GDM1 (cell line): ENCODE results near the gene CDC42EP5.
"Not testable (repeated sequence)": the region's sequence is repeated elsewhere in the genome, so short reads cannot be mapped to it uniquely, and the experiment has no call there.

Experiments
- DNase-seq: peaks from one replicate; lab custom pipeline; 2025; lab: John Stamatoyannopoulos, UW

The CDC42EP5 gene

DNA sequence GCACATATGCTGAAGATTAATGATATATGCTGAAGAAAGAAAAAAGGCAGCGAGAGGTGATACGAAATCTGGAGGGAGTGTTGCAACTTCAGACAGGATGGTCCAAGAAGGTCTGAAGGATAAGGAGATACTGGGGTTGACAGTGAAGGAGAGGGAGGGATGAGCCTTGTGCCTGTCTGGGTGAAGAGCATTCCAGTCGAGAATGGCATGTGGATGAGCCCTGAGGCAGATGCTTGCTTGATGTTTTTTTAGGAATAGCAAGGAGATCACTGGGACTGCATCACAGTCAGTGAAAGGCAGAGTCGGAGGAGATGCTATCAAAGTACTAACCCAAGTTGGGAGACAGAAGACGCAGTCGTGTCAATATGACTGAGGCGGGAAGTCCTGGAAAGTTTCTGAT is 16.2 kb upstream of the CDC42EP5 start:
- DNase-seq, result no peak

DNA sequence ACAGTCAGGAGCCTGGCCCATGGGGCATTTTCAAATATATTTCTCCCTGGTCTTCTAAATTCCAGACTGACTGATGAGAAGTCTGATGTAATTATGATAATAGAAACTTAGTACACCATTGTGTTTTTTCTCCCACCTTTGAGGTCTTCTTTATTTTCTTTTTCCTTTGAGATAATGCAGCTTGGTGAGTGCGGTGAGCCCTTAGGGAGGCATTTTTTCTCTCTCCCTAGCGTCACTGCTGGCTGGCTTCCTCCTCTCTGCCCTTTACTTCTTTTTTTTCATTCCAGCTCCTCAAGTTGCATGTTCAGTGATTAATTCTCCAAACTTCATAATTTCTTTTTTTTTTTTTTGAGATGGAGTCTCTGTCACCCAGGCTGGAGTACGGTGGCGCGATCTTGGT is 12.8 kb upstream of the CDC42EP5 start:
- no peak for DNase-seq

DNA sequence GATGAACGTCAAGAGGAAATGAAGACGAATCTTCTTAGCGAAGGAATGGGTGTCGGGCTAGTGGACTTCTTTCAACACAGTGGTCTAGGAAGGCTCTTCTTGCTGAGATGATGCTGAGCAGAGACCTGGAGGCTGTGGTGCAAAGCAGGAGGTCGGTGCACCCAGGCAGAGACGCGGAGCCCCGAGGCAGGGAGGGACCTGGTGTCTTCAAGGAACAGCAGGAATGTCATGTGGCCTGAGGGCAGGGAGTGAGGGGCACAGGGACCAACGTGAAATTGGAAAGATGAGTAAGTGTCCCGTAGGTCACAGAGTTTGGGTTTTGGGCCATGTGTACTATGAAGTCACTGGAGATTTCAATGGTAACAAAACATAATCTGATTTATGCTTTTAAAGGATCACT is 11.4 kb upstream of the CDC42EP5 start:
- DNase-seq, result no peak

GRCh38 chr19:54482889-54483288 is 9.8 kb upstream of the CDC42EP5 start:
- DNase-seq, result no peak

DNA sequence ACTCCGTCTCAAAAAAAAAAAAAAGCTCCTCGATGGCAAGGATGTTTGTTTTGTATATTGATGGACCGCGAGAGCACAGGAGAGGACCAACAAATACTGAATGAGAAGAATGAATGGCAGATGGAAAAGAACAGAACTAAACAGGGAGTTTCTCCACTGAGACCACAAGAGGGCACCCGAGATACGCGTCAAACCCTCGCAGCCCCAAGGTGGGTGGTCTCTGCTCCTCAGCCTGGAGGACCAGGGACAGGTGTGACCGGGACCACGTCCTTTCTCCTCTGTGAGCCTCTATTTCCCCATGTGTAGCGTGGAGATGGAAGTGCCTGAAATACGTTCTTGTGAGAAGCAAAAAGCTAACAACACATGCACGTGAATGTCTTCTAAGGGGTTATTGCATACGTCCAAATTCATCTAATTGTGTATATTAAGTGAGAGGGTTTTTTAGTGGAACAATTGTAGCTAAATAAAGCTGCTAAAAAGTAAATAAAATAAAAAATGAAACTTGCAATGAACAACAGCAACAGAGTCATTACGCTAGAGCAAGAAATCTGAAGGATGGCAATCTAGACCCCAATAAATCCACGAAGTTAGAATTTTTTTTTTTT is 8.3 kb upstream of the CDC42EP5 start:
- peak; percentile 30 for DNase-seq

DNA sequence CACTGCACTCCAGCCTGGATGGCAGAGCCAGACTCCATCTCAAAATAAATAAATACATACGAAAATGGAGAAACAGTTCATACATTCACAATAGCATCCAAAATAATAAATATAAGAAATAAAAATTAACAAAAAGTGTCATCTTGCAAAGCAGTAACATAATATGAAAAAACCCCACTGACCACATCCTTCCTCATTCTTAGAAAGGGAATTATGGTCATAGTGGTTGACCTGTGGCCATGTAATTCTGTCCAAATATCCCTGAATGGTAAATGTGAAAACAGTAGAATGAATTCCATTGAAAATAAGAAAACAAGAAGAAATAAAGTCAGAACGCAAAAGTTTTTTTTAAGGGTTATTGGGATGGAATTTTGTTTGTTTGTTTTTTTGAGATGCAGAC is 7.0 kb upstream of the CDC42EP5 start:
- DNase-seq, result no peak

- peak; percentile 23 for DNase-seq
Observed at GRCh38 chr19:54478677-54479266, 5.7 kb upstream of the CDC42EP5 start.

- no peak for DNase-seq
Observed at GRCh38 chr19:54477650-54478049, 4.6 kb upstream of the CDC42EP5 start.

DNA sequence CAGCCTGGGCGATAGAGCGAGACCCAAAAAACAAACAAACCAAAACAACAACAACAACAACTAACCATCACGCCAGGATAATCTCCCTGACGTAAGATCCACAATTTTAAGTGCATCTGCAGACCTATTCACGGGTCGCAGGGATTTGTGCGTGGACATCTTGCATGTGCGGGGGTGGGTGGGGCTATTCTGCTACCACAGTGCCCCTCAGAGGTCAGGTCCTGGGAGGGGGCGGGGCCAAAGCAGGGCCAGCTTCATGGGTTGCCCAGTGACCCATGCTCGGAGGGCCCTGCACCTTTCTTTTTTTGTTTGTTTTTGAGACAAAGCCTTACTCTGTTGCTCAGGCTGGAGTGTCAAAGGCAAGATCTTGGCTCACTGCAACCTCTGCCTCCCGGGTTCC is 2.6 kb upstream of the CDC42EP5 start:
- no peak for DNase-seq

DNA sequence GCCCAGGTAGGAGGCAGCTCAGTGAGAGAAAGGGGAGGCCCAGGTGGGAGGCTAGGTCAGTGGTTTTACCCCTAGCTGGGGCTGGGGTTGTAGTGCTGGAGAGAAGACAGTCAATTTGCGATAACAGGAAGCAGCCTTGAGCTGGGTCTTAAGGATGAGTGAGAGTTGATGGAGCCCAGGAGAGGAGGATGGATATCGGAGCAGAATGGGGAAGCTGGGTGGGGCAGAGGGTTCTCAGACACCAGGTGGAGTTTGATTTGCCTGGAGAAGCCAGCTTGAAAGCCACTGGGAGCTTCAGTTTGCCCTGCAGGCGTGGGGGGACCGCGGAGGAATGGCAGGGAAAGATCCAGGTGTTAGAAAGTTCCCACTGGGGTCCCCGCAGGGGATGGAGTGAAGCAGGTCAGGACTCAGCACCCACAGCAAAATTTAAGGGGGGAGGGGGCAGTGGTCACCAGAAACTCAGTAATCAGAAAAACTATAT is 836 bp upstream of the CDC42EP5 start:
- no peak for DNase-seq

DNA sequence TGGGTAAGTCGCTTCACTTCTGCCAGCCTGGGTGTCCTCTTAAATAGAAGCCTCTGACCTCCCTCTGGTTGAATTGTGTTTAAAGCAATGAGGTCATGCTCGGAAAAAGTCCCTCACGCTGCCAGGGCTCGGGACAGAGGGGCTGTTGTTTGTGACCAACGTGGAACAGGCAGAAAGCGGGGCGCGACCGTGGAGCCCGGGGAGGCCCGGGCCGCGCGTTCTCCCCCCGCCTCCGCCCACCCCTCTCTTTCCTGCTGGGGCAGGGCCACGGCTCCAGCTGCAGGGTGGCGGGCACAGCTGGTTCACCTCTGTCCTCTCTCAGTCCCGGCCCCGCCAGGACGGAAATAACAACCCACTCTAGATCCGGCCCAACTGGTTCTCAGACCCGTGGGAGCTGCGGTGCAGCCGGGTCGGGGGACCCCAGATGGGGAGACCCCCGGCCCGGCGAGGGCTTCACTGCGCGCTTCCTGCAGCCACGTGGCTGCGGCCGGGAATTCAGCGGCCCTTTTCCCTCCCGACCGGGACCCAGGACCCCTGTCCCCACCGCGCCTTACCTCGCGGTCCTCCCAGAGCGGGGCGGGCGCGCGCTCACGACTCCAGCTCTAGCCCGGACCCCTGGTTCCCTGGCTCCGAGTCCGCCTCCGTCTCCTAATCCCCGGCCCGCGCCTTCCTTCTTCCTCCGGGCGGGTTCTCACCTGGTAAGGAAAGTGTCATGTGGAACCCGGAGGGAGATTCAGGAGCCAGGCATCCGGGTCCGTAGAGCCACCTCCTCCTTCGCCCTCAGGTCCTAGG is 1.9 kb downstream of the CDC42EP5 start:
- DNase-seq, result no peak

- no peak for DNase-seq
Observed at GRCh38 chr19:54470276-54470887, 2.7 kb downstream of the CDC42EP5 start.

- DNase-seq, result no peak
Observed at GRCh38 chr19:54469496-54469934, 3.6 kb downstream of the CDC42EP5 start.

DNA sequence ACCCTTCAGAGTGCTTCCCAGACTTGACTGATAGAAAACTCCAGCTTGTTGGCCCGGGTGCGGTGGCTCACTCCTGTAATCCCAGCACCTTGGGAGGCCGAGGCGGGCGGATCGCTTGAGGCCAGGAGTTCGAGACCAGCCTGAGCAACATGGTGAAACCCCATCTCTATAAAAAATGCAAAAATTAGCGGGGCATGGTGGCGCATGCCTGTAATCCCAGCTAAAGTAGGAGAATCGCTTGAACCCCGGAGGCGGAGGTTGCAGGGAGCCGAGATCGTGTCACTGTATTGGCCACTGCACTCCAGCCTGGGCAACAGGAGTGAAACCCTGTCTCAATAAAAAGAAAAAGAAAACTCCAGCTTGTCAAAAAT is 7.0 kb downstream of the CDC42EP5 start:
- DNase-seq, result not testable (repeated sequence)

DNA sequence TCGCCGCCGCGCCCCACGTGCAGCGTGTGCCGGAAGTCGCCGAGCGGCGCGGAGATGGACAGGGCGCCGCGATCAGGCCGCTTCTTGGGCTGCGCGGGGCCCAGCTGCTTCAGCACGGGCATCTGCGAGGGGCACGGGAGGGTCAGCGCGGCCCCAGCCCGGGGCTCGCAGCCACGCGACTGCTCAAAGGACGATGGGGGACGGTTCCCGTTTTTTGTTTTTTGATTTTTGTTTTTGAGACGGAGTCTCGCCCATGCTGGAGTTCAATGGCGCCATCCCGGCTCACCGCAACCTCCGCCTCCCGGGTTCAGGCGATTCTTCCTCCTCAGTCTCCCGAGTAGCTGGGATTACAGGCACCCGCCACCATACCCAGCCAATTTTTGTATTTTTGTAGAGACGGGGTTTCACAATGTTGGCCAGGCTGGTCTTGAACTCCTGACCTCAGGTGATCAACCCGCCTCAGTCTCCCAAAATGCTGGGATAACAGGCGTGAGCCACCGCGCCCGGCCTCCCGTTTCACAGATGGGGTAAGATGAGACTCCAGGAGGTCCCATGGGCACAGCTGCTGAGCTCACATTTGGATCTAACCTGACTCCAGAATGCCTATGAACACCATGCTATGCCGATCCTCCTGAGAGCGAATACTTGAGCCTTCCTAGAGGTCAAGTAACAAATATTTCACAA is 7.5 kb downstream of the CDC42EP5 start:
- no peak for DNase-seq

DNA sequence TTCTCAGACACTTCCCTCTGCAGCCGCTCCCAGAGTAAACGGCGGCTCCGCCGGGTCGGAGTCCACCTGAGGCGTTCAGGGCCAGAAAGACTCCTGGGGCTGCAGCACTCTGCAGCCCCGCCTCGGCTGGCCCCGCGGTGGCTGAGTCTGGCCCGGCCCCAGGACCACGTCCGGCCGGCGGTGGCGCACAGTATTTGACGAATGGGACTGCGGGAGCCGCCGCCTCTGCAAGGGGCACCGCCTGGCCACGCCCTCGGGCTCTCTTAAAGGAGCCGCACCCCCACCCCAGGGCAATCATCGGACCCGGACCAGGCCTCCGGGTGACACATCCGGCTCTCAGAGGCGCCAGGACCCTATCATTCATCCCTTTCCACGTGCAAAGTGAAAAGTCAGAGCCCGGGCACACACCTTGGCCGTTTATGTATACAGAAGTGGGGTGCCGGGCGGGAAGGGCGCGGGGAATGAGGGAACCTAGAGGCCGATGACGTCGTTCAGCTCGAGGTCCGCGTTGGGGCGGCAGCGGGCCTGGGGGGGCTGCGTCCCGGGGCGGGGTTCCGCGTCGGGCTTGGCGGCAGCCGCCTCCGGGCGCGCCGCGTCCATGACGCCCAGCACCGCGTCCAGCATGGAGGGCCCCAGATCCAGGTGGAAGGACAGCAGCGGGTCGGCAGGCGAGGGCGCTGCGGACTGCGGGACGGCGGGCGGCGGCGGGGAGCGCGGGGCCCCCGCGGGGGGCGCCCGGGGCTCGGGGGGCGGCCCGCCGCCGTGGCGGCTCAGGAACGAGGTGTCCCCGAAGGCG is 8.3 kb downstream of the CDC42EP5 start:
- peak; percentile 62 for DNase-seq

GRCh38 chr19:54464044-54464629 is 9.0 kb downstream of the CDC42EP5 start:
- peak; percentile 48 for DNase-seq

DNA sequence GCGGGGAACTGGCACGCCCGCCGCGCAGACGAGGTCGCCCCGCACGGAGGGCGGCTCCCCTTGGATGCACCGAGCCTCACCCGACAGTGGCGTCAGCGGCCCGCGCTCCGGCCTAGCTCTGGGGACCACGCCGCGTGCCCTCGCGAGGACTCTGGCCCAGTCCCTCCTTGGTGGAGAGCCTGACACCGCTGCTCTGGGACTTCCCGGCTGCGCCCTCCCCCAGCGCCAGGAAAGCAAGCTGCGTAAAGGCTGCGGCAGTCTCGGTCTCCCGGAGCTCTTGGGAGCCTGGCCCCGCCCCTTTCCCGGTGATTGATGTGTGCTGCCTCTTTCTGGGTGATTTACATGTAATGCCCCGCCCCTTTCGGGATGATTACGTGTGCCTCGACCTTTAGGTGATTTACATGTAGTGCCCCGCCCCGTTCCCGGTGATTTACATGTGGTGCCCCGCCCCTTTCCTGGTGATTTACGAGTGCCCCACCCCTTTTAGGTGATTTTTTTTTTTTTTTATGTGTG is 9.5 kb downstream of the CDC42EP5 start, which contains the start of gene LENG9:
TSS of gene LENG9 (minus strand) at position 248 of the 513 bp plus-strand sequence. CDS start 252 bp downstream, outside the sequence.
- DNase-seq, result no peak

DNA sequence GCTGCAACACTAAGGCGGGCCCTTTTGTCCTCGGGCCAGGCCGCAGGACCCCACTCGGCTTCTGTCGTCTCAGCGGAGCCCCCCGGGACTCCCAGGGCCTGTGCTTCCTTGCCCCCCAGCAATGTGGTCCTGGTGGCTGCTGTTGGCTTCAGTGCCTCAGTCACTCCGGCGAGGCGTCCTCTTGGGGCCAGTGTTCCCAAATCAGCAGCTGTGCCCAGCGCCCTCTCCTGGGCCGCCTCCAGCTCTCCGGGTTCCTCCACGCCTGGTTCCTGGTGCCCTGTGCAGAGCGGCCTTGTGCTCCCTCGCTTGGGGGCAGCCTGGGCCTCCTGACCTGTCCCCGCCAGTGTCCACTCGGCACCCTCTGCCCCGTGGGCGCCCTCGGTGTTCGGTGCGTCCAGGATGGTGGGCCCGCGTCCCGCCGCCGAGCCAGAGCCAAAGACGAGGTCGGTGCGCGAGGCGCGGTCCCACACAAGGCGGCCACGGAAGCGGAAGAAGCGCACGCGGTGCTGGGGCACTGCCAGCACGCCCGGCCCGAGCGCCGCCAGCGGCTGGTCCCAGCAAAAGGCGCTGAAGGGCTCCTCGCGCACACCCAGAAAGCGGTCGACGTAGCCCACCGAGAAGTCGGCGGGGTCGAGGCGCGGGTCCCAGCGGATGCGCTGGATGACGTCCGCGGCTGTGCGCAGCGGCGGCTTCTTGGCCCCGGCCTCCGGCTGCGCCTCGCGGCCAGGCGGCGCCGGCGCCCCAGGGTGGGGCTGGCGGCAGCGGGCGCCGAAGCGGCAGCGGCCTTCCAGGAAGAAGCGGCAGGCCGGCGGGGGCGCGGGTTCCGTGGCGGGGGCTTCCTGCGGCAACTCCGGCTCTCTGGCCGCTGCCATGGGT is 10.2 kb downstream of the CDC42EP5 start:
- no peak for DNase-seq
